NCI-H128 (cell line): ENCODE results near the gene SLC40A1.

Experiments
- DNase-seq: peaks from one replicate; lab custom pipeline; 2025; ENCODE audit not compliant: unreplicated experiment; lab: John Stamatoyannopoulos, UW

SLC40A1 gene, protein sequence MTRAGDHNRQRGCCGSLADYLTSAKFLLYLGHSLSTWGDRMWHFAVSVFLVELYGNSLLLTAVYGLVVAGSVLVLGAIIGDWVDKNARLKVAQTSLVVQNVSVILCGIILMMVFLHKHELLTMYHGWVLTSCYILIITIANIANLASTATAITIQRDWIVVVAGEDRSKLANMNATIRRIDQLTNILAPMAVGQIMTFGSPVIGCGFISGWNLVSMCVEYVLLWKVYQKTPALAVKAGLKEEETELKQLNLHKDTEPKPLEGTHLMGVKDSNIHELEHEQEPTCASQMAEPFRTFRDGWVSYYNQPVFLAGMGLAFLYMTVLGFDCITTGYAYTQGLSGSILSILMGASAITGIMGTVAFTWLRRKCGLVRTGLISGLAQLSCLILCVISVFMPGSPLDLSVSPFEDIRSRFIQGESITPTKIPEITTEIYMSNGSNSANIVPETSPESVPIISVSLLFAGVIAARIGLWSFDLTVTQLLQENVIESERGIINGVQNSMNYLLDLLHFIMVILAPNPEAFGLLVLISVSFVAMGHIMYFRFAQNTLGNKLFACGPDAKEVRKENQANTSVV

GRCh38 chr2:189580658-189581353 lies at the start of gene SLC40A1:
SLC40A1 (minus strand) TSS chr2:189580786; CDS start chr2:189580460, 326 bp downstream.
- DNase-seq = no peak

DNA sequence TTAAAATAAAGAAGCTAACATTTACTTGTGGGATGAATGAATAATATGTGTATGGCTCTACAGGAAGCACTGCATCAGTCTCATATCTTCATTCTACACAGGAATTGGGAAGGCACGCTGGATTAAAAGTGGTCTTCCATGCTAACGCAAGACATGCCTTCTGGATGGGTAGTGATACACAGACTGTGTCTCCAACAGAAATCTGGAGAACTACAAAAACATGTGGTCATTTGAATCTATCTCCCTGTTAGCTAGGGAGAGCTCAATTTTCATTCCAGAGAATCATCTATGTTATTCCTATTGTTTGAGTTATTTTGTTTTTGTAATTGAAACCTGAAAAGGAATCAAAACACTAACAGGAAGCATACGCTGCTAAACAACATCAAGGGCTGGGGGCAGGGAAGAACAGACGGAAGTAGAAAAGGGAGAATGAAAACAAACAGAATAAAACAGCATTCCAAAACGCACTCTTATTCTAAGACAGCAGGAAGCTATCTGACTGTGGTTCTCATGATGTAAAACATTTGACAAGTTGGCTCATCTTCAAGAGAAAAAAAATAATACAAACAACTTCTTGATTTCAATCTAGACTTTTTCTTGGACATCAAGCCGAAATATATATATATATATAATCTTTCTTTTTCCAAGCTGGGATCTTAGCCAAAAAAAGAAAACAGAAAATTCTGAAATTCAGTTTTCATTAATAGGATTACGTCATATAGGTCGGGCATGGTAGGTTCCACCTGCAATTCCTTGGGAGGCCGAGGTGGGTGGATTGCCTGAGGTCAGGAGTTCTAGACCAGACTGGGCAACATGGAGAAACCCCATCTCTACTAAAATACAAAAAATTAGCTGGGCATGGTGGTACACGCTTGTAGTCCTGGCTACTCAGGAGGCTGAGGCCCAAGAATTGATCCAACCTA lies 49.2 kb upstream of the SLC40A1 start:
- DNase-seq = no peak

- no peak for DNase-seq
Measured at GRCh38 chr2:189628817-189629530, 48.4 kb upstream of the SLC40A1 start.

GRCh38 chr2:189627789-189628188 lies 47.2 kb upstream of the SLC40A1 start:
- no peak for DNase-seq

DNA sequence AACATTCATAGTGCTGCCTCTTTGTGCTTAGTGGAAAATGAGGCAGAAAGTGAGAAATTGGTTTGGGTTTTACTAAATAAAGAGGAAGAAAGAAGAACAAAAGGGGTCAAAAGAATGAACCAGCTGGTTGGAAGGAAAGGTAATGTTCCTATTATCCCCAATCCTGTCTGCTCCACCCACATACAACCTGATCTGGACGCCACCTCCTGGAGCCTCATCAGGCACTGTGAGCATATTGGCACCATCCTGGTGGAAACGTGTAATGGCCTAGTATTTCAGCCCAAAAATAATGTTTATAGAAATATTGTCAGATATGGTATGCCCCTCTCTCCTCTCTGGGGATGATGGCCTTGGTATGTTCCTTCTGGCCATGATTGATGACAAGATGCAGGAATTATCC lies 45.0 kb upstream of the SLC40A1 start:
- DNase-seq = no peak

DNA sequence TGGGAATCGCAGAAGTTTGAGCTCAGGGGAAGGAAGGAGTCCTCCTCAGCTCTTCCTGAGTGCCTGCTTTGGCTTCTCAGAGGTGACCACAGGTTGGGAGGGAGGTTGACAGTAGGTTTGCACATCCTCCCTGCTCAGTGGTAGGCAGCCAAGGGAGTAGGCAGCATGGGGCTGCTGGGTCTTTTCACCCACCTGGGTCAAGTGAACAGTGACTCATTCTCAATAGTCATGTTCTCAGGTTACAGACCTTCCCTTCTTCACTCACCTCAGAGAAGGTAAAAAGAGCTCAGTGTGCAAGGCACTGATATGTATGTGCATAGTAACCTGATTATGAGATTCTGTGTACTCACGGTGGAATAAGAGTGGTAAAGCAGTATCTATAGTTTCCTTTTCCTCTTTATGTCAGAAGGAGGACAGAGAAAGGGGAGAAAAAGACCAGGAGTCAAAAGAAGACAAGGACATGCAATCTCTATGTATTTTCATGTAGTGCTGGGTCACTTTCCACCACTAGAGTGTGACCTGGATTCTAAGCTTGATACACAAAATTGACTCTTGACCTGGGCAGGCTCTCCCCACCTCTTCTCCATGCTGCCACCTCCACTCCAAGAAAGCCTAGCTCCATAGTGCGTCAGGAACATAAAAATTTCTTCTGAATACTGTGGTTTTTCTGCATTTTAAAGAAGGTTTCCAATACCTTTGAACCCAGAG lies 44.2 kb upstream of the SLC40A1 start:
- DNase-seq = no peak

- DNase-seq = no peak
Measured at GRCh38 chr2:189623049-189623448, 42.5 kb upstream of the SLC40A1 start.

GRCh38 chr2:189621781-189622180 lies 41.2 kb upstream of the SLC40A1 start:
- DNase-seq = no peak

GRCh38 chr2:189618197-189618596 lies 37.6 kb upstream of the SLC40A1 start:
- no peak for DNase-seq

DNA sequence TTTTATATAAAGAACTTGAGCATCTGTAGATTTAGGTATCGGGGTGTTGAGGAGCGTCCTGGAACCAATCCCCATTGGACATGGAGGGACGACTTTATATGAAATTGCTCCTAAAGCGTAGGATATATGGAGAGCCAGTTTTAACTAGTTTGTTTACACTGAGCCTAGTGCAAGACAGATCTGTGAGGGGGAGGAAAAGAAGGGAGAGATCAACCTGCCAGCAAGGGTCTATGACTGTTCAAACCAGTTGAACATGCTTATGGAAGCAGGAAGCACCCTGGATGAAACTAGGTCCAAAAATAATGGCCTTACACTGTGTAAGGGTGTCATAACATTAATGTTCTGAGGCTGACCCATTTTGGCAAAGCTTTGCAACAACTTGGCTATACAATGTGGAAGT lies 34.0 kb upstream of the SLC40A1 start:
- no peak for DNase-seq

- no peak for DNase-seq
Measured at GRCh38 chr2:189613650-189614420, 33.2 kb upstream of the SLC40A1 start.

DNA sequence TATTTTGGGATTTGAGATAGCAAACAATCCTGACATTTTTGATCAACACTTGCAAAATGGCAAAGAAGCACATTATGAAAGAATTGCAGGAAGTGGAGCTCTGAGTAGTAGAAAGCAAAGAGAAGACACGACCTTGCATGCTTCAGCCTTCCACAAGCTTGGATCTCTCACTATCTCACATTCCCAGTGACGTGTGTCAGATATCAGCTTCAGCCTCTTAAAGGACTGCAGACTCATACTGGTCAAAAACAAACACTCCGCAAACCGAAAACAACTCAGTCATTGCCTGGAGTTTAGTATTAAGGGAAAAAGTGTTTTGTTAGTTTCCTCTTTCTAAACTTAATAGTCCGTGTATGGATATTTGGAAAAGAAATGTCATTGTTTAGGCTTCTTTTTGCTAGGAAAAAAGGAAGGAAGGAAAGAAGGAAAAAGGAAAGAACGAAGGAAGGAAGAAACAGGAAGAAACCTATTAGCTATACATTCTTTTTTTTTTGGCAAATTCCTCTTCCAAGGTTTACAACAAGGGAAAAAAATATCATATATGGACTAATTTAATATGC lies 32.6 kb upstream of the SLC40A1 start:
- DNase-seq = no peak

GRCh38 chr2:189610700-189611099 lies 30.1 kb upstream of the SLC40A1 start:
- no peak for DNase-seq

- no peak for DNase-seq
Measured at GRCh38 chr2:189609853-189610252, 29.3 kb upstream of the SLC40A1 start.

DNA sequence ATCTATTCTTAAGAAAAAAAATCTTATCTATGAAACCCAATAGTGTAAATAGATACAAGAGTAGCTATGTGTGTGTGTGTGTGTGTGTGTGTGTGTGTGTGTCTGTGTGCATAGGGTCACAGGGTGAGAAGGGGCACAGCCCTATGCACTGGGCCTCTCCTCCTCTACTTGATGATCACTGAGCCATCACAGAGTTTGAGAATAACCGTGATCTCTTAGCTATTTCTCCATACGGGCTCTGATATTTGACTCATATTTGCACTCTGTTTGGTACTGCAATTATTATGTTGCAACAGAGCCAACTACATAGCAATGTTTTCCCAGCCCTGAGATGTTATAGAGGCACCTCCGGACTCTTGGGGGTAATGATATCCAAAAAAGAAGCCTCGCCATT lies 28.8 kb upstream of the SLC40A1 start:
- DNase-seq = no peak

DNA sequence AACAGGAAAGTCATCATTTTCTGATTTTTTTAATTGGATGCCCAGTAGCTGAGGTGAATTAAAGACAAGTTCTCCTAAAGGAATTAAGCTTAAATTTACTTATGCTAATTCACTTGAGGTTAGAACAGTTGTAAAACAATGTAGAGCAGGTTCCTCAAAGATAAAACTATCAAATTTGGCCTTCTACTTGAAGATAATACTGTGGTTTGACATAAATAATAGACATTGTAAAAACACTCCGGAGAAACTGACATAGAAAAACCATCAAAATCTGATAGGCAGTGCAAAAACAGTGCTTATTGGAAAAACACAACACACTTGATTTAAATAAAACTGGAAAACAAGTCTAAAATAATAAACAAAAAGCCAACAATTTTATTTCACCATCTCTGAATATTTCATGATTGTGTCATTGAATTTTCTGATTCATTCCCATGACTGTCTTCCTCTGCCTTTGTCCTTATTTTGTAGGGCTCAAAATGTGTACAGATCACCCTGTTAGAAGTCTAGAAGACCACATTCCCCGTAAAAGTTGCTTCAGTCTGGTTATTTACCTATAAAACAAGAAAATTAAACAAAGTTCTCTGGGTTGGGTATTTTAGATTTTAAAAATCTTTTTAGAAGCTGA lies 28.3 kb upstream of the SLC40A1 start:
- DNase-seq = no peak

DNA sequence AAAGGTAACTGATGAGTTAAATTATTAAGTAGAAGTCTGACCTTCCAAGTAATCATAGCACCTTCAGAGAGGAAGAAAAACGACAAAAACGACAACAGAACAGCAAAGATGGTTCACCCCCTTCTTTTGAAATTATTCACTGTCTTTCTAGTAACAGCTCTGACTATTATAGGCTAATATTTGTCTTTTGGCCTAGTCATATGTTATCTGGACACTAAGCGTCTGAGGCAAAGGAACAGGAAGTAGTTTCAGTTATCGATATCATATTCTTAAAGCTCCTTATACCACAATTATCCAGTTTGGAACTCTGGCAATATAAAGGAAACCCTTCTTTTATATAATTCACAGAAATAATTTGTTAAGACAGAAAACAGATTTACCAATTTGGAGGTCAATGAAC lies 27.6 kb upstream of the SLC40A1 start:
- DNase-seq = no peak

- DNase-seq = no peak
Measured at GRCh38 chr2:189602233-189602632, 21.6 kb upstream of the SLC40A1 start.
